Esophagus squamous epithelium (tissue), 4 donors: ENCODE results near the gene GABRG3.

Experiments
- CTCF ChIP-seq, 6 experiments: fragments of 450-650 bp in 4 of 6; fragments of 200-600 bp in 2 of 6; sonication (generic) in 2 of 6; IDR thresholded peaks; one replicate each; pipeline ENCODE4 v1.5.1; 2016 to 2019; ENCODE audit warnings: antibody characterized with exemption in 6 of 6, mild to moderate bottlenecking in 4 of 6, moderate library complexity in 4 of 6
- POLR2A ChIP-seq, 4 donors: fragments of 450-650 bp; IDR thresholded peaks; one replicate each; pipeline ENCODE4 v1.6.1; 2017; ENCODE audit warnings: antibody characterized with exemption in 4 of 4, mild to moderate bottlenecking in 4 of 4, moderate library complexity in 3 of 4

GRCh38 chr15:27418726-27419125, 447.7 kb downstream of the GABRG3 start:
- no peak for TF ChIP-seq POLR2A (IDR thresholded peaks at IDR 0.05)
- no peak for TF ChIP-seq CTCF (IDR thresholded peaks at IDR 0.05)
